GM15510 (cell line): ENCODE results near the gene RAP2B.
A peak's percentile ranks its signal among the peaks of the same experiment; 100 is the strongest.

Source experiments
- POLR2A ChIP-seq: IDR thresholded peaks from 3 replicates; pipeline ENCODE4 v1.6.1; 2011; ENCODE audit warnings: borderline replicate concordance; ENCODE audit not compliant: insufficient read length; ENCODE audit errors: extremely low read depth

Gene RAP2B

DNA sequence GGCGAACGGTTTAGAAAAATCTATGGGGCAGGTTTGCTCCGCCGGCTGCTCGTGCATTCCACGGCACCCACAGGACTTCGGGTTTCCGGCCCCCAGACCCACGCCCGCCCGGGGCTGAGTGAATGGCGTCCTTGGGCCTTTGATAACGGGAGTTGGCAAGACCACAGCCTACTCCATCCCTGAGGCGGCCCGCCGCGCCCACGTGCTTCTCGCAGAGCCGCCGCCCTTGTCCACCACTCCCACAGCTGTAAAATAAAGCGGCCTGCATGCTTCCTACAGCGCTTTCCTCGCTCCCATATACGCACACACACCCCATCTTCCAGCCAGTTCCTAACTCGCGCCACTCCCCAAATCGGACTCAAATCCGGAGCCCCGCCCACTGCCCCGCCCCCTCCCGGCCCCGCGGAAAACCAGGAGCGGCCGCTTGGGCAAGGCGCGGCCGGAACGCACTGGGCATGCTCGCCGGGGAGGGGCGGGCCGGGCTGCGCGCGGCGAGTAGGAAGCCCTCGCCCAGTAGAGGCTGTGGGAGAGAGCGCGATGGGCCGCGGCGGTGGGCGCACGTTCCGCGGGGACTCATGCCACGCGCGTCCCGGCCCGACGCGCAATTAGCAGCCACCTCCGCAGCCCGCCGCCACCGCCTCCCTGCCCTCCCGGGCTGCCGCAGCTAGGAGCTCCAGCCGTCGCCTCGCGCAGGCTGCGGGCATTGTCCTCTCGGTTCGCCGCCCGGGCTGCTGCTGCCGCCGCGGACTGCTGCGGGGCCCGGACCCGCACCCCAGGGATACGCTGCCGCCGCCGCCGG lies at the start of gene RAP2B:
Gene RAP2B (plus strand): TSS at position 513 of the 799 bp plus-strand sequence. CDS start 468 bp downstream, outside the sequence.
- TF ChIP-seq POLR2A: peak; percentile 96

DNA sequence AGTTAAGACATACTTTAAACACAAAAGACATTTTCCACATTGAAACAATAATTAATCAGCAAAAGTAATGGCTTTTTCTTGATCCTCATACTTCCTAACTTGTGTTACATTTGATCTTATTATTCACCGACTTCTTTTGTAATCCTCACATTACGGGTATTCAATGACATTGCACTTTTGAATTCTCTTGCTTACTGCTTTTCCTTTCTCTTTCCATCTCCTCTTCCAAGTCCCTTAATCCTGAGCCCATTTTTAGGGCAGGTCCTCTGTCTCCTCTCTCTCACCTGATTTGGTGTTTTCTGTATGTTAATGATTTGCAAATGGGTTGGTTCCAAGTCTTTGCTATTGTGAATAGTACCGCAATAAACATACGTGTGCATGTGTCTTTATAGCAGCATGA lies 48.5 kb upstream of the RAP2B start:
- no peak for TF ChIP-seq POLR2A

DNA sequence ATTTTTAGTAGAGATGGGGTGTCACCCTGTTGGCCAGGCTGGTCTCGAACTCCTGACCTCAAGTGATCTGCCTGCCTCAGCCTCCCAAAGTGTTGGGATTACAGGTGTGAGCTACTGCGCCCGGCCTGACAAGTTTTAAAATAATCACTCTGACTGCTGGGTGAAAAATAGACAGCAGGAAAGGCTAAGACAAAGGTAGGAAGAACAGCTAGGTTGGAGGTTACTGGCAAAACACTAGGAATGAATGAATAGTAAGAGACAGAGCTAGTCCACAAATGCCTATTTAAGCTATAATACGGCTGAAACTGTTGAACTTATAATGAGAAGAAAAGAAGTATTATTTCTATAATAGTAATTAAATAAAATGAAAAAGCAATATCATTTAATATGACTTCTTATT lies 46.7 kb upstream of the RAP2B start:
- no peak for TF ChIP-seq POLR2A

DNA sequence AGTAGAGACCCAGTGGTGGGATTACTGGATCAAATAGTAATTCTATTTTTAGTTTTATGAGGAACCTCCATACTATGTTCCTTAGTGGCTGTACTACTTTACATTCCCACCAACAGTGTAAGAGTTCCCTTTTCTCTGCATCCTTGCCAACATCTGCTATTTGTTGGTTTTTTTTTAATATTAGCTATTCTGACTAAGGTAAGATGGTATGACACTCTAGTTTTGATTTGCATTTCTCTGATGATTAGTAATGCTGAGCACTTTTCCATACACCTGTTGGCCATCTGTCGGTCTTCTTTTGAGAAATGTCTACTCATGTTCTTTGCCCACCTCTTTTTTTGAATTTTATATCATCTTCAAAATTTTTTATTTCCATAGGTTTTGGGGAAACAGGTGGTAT lies 34.2 kb upstream of the RAP2B start:
- TF ChIP-seq POLR2A: no peak

DNA sequence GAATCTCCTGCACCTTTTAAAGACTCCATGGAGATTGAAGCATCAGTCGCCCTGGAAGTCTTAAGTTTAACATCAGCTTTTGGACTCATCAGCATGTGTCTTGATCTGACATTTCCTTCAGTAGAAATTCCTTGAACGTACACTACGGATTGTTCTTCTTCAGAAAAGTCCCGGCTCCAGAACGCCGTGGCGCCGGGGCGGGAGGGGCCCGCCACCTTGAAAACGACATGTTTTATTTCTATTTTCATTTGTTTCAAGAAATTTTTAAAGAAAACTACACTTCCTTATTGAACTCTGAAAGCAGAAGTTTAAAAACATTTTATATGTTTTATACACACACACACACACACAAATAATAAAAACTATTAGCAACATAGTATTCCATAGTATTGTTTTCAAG lies 32.6 kb upstream of the RAP2B start:
- TF ChIP-seq POLR2A: no peak

DNA sequence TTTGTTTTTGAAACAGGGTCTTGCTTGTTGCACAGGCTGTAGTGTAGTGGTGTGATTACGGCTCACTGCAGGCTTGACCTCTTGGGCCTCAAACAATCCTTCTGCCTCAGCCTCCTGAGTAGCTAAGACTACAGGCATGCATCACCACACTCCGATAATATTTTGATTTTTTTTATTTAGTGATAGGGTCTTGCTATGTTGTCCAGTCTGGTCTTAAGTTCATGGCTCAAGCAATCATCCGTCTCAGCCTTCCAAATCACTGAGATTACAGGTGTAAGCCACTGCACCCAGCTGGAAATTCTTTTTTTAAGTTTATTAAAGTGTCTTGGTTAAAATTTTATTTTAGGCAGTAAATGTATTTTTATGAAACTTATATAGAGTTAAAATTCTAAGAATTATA lies 32.2 kb upstream of the RAP2B start:
- no peak for TF ChIP-seq POLR2A

DNA sequence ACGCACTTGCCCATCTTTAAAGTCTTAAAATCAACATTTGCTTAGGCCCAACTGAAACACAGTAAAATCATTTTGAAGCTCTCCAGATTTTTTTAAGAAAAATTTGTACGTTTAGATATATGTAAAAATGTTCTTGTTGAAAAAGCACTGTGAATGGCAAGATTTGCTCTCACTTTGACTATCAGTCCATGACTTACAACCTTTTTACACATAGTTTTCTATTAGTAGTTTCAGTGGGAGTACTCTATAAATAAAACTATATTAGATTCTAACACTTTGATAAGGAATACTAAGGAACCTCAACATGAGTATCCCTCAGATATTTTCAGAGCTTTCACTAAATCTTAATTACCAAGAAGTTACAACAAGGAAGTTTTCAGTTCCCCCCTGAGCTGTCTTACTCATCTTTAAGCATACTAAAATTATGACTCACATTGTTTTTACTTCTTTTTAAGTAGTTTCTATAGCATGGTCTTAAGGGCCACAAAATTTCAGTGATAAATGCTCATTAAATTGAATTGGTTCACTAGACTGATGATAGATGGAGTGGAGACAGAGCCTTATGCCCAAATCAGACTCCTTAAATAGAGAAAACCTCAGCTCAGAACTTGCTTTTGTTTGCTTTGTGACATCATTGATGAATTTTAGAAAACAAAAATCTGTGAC lies 31.6 kb upstream of the RAP2B start:
- no peak for TF ChIP-seq POLR2A

DNA sequence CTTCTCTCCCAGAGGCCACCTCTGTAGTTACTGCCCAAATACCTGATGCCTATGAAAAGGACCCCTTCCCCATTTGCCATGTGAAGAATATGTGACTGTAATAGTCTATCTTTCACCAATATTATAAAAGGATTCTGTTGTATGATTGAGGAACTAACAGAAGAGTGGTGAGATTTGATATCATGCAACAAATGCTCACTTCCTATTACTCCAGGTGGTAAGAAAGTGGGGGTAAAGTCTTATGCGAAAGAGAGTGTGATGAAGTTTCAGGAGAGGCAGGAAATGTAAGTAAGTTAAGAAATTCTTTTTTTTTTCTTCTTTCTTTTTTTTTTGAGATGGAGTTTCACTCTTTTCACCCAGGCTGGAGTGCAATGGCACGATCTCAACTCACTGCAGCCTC lies 24.4 kb upstream of the RAP2B start:
- TF ChIP-seq POLR2A: no peak

DNA sequence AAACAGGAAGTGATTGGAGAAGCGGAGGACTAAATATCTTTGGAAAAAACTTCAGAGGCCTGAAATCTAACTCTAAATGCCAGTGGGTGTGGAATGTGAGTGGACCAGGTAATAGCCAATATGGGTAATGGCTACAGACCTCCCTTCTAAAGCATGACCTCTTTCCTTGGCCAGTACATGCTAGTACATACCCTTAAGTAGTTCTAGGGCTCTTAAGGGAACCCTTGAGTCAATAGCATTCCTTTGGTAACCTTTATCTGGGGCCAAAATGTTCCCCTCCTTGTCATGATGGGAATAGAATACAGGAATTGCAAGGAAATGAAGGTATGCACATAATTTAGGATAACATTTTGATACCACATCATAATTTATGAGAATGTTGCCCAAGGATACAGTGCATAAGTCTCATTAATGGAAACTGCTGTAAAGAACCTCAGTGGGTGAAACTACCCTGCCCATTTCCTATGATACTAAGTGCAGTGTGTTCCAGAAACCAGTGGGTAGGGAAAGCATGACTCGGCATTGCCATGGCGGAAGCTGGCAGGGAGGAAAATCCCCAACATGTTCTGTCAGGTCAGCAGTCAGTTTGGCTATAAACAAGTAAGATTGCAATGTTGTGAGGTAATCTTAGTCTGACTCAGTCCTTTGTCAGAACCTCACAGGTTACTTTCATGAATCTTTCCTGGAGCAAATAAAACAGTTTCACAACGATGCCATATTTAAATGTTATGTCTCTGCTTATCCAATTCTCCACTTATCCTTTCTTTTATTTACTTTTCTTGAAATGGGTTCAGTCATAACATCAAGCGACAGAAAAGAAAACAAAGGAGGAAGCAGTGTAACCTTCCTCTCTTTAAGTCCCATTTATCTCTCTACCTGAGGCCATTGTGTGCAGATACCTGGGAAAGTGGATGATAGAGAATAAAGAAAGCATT lies 23.5 kb upstream of the RAP2B start:
- no peak for TF ChIP-seq POLR2A

DNA sequence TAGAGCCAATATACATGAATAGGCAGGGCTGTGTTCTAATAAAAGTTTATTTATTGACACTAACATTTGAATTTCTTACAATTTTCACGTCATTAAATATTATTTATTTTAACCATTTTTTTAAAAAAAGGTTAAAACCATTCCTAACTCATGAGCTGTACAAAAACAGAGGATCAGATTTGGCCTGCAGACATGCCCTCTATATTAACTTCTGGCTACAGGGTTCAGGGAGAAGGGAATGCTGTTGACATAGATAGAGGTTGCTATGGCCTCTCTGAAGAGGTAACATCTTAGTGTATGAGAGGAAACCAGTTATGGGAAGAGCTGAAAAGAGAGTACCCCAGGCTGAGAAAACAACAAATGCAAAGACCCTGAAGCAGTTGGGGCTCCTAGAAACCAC lies 19.1 kb upstream of the RAP2B start:
- no peak for TF ChIP-seq POLR2A

DNA sequence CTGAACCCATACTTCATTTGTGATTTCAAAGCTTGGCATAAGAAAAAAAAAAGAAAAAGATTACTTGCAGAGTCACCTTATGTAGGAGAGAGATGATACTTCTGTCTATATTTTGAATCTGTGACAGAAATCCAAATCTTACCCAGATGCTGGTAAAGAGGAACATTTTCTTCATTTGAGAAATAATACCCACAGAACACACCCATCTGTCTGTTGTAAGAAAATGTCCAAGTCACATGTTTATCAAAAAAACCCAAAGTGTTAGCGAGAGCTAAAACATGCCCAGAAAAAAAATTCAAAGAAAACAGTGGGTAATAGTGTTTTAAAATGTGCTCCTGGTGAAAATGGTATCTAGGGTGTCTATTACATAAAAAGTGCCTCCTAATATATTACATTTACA lies 18.0 kb upstream of the RAP2B start:
- TF ChIP-seq POLR2A: no peak

DNA sequence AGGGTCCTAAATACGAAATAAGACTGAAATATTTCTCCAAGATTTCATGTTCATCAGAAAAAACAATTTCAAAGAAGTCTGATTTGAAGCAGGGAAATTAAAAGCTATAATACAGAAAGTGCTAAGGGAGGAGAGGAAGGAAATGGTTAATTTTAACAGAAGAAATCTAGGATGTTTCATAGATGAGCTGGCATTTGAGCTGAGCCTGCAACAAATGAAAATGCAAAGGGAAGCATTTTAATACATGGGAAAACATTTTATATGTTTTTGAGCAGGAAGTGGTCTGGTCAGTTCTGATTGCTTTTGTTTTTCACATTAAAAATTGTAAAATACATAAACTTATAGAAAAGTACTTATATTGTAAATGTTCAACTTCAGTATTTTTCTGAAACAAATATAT lies 17.2 kb upstream of the RAP2B start:
- no peak for TF ChIP-seq POLR2A

DNA sequence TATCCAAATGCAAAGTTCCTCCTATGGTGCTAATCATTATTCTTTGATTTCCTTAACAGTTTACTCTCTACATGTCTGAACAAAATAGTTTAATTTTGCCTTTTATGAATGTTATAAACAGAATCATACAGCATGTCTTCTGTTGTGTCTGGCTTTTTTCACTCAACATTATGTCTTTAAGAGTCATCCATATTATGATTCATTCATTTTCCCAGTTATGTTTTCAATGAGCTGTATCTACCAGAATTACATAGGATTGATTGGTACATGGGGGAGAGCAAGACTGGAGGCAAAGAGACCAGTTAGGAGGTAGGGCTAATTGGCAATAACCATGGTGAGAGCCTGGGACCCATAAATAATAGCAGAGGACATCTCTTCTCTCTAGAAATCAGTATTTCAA lies 16.6 kb upstream of the RAP2B start:
- TF ChIP-seq POLR2A: no peak

DNA sequence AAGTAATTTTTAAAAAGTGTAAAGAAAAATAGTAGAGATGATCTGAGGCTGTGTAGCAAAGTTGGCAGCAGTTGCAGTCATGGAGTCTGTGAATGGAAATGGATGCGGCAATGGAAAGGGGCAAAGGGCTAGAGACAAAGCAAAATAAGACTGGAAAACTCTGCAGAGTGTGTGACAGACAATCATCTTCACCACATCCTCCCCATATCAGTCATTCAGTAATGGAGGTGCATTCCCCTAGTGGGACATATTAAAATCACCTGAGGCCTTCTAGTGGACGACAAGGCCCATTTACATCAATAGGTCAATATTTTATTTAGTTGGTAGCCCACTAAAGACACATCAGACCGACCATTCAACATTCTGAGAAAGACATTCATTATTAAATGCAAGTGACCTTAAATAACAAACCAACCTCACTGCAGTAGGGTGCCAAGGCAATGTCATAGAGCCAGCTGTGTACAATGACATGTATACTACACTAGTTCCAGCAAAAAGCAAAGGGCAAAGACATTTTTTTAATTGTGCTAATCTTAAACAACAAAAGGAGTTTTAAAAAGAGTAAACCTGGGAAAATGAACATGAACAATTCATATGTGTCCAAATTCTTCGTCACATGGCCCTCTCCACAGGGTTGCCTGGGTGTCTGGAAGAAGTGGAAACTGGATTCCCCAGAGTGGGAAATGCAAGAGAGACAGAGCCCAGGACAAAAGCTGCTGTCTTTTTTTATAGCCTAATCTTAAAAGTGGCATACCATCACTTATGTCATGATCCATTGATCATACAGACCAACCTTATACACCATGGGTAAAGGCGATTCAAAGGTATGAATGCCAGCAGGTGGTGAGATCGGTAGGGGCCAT lies 15.6 kb upstream of the RAP2B start:
- TF ChIP-seq POLR2A: no peak
